Osteoblast (primary cell): ENCODE data around the gene BFSP2. TPM values are rescaled to one million over a fixed set of nuclear protein-coding genes. Genes with fewer than 3 reads are reported as not detected.

Experiments used
- DNase-seq: peaks from one replicate; pipeline ENCODE4 v3.0.0; 2011; ENCODE audit warnings: low spot score, mixed read lengths; ENCODE audit not compliant: insufficient read length; ENCODE audit errors: missing footprints
- H2AFZ ChIP-seq: 2 replicates; pipeline ENCODE4 v1.6.0; 2011; ENCODE audit warnings: mild to moderate bottlenecking, low read length
- H3K27ac ChIP-seq: 2 replicates; pipeline ENCODE4 v1.5.1; 2011; ENCODE audit warnings: mild to moderate bottlenecking, low read depth, low read length, moderate library complexity
- H3K27me3 ChIP-seq: 2 replicates; pipeline ENCODE4 v1.6.0; 2012; ENCODE audit warnings: mild to moderate bottlenecking, control low read depth, inconsistent platforms, low read length, moderate library complexity; ENCODE audit not compliant: insufficient read depth
- H3K36me3 ChIP-seq: 2 replicates; pipeline ENCODE4 v1.5.1; 2011; ENCODE audit warnings: mild to moderate bottlenecking, low read length, control low read depth, moderate library complexity; ENCODE audit not compliant: insufficient read depth
- H3K4me1 ChIP-seq: 2 replicates; pipeline ENCODE4 v1.5.1; 2011; ENCODE audit warnings: mild to moderate bottlenecking, low read length, control low read depth, moderate library complexity; ENCODE audit not compliant: insufficient read depth
- H3K4me2 ChIP-seq: 2 replicates; pipeline ENCODE4 v1.6.0; 2011; ENCODE audit warnings: mild to moderate bottlenecking, low read length; ENCODE audit not compliant: insufficient read depth
- H3K4me3 ChIP-seq: fragments of 200-600 bp; sonication (generic); 3 replicates; pipeline ENCODE4 v1.5.1; 2012; ENCODE audit warnings: mild to moderate bottlenecking, low read length, inconsistent platforms; ENCODE audit not compliant: insufficient read depth
- H3K79me2 ChIP-seq: 2 replicates; pipeline ENCODE4 v1.6.0; 2012; ENCODE audit warnings: mild to moderate bottlenecking, low read length, control low read depth, inconsistent platforms; ENCODE audit not compliant: insufficient read depth
- H3K9me3 ChIP-seq: 2 replicates; pipeline ENCODE4 v1.5.1; 2011; ENCODE audit warnings: low read depth, low read length, control low read depth
- H4K20me1 ChIP-seq: 2 replicates; pipeline ENCODE4 v1.6.0; 2012; ENCODE audit warnings: mild to moderate bottlenecking, low read length, control low read depth; ENCODE audit not compliant: insufficient read depth
- CTCF ChIP-seq: IDR thresholded peaks from 2 replicates; pipeline ENCODE4 v1.5.1; 2011; ENCODE audit warnings: mild to moderate bottlenecking, low read depth, low read length, moderate library complexity; ENCODE audit errors: extremely low read depth
- total RNA-seq: library from RNA; depleted of rRNA; stranded (reverse); fragments of >200 nt; gene quantifications from 2 replicates; pipeline ENCODE4 v1.2.3, GENCODE V29; 2012

The BFSP2 gene
- total RNA-seq: not detected in 2 replicates

- Histone ChIP-seq H3K27ac (no peak within 1 kb of the TSS), H3K4me3 (no peak within 1 kb of the TSS), H3K27me3 (no peaks in the 10 kb centered on the region), H3K79me2 (no peaks in the 10 kb centered on the region), H3K9me3 (no peaks in the 10 kb centered on the region), H3K4me2 (no peak within 1 kb of the TSS), H3K4me1 (peaks cover under 1% of the 10 kb centered on the region), H3K36me3 (no peaks in the 10 kb centered on the region), H2AFZ (no peak within 1 kb of the TSS), H4K20me1 (no peaks in the 10 kb centered on the region)
- DNase-seq: no peak
- TF ChIP-seq CTCF: no peak
Measured at GRCh38 chr3:133400006-133400515, at the start of gene BFSP2. Gene BFSP2 (plus strand): TSS chr3:133400056. CDS start chr3:133400084, 28 bp downstream.

GRCh38 chr3:133354721-133355120, 45.1 kb upstream of the BFSP2 start:
- Histone ChIP-seq H3K4me1 (no peaks in the 10 kb centered on the region), H3K9me3 (no peaks in the 10 kb centered on the region), H2AFZ (no peak overlapping the region), H3K27me3 (no peaks in the 10 kb centered on the region), H3K27ac (no peak overlapping the region), H3K36me3 (no peaks in the 10 kb centered on the region), H3K4me2 (no peak overlapping the region), H3K4me3 (no peak overlapping the region), H4K20me1 (no peaks in the 10 kb centered on the region), H3K79me2 (no peaks in the 10 kb centered on the region)
- DNase-seq: no peak
- TF ChIP-seq CTCF: no peak

GRCh38 chr3:133360476-133360875, 39.4 kb upstream of the BFSP2 start:
- Histone ChIP-seq H3K36me3 (no peaks in the 10 kb centered on the region), H3K79me2 (no peaks in the 10 kb centered on the region), H3K4me3 (no peak overlapping the region), H3K27me3 (no peaks in the 10 kb centered on the region), H3K27ac (no peak overlapping the region), H3K4me2 (no peak overlapping the region), H2AFZ (no peak overlapping the region), H3K4me1 (no peaks in the 10 kb centered on the region), H3K9me3 (no peaks in the 10 kb centered on the region), H4K20me1 (no peaks in the 10 kb centered on the region)
- no peak for TF ChIP-seq CTCF
- no peak for DNase-seq

- TF ChIP-seq CTCF: no peak
- Histone ChIP-seq H3K4me3 (no peak overlapping the region), H3K4me1 (no peaks in the 10 kb centered on the region), H3K4me2 (no peak overlapping the region), H2AFZ (no peak overlapping the region), H3K27ac (no peak overlapping the region), H3K36me3 (no peaks in the 10 kb centered on the region), H3K9me3 (no peaks in the 10 kb centered on the region), H4K20me1 (no peaks in the 10 kb centered on the region), H3K27me3 (no peaks in the 10 kb centered on the region), H3K79me2 (no peaks in the 10 kb centered on the region)
- no peak for DNase-seq
Measured at GRCh38 chr3:133361011-133361410, 38.8 kb upstream of the BFSP2 start.
